ENCODE results near the gene HHATL.

Gene HHATL

GRCh38 chr3:42663581-42664437, 38.8 kb downstream of the HHATL start:
- TF ChIP-seq CTCF (conservative IDR thresholded peaks at IDR 0.05), result no peak
- no peak overlapping the region for H3K27ac ChIP-seq

GRCh38 chr3:42662813-42663535, 39.6 kb downstream of the HHATL start:
- TF ChIP-seq CTCF (conservative IDR thresholded peaks at IDR 0.05), result no peak
- no peak overlapping the region for H3K27ac ChIP-seq

GRCh38 chr3:42662037-42662812, 40.4 kb downstream of the HHATL start:
- TF ChIP-seq CTCF (conservative IDR thresholded peaks at IDR 0.05), result no peak

GRCh38 chr3:42661593-42662022, 41.0 kb downstream of the HHATL start:
- no peak for TF ChIP-seq CTCF (conservative IDR thresholded peaks at IDR 0.05)
- H3K27ac ChIP-seq, result no peak overlapping the region

More at GRCh38 chr3:42662037-42662812, 40.4 kb downstream of the HHATL start:
- no peak overlapping the region for H3K27ac ChIP-seq

GRCh38 chr3:42660898-42661297, 41.7 kb downstream of the HHATL start:
- TF ChIP-seq CTCF (conservative IDR thresholded peaks at IDR 0.05), result 0 out of 2 replicates have a peak, but pooled peaks have one; percentile 6
- no peak overlapping the region for H3K27ac ChIP-seq

GRCh38 chr3:42660131-42660715, 42.4 kb downstream of the HHATL start:
- TF ChIP-seq CTCF (conservative IDR thresholded peaks at IDR 0.05), result no peak

More at GRCh38 chr3:42660131-42660715, 42.4 kb downstream of the HHATL start:
- no peak overlapping the region for H3K27ac ChIP-seq
